Measurements from ENCODE around the gene STXBP5L.
"Not testable (repeated sequence)": the region's sequence is repeated elsewhere in the genome, so short reads cannot be mapped to it uniquely, and the experiment has no call there.

The STXBP5L gene

DNA sequence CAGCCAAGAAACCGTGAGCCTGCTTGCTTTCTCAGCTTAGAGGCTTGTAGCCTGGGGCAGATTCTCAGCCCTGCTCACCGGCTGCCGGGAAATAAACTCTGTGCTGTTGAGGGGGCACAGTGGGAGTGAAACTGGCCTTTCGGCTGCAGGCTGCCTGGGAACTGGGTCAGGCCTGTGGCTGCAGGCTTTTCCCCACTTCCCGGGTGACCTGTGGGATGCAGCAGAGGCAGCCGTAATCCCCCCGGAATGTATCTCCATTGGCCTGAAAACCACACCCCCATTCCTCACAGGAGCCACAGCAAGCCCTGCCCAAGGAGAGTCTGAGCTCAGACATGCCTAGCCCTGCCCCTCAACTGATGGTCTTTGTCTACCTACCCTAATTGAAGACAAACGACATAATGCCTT lies 110.9 kb downstream of the STXBP5L start:
- in situ Hi-C loops (cut with MboI; ENCODE audit: low sequenced_read_pairs), result no loop called here

DNA sequence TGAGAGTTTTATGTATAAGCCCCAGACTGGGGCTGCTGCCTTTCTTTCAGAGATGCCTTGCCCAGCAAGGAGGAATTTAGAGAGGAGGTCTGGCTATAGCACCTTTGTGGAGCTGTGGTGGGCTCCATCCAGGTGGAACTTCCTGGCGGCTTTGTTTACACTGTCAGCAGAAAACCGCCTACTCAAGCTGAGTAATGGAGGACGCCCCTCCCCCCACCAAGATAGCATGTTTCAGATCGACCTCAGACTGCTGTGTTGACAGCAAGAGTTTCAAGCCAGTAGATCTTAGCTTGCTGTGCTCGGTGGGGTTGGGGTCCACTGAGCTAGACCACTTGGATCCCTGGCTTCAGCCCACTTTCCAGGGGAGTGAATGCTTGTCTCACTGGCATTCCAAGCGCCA lies 155.6 kb downstream of the STXBP5L start:
- in situ Hi-C loops (cut with MboI; ENCODE audit: low sequenced_read_pairs), result no loop called here

DNA sequence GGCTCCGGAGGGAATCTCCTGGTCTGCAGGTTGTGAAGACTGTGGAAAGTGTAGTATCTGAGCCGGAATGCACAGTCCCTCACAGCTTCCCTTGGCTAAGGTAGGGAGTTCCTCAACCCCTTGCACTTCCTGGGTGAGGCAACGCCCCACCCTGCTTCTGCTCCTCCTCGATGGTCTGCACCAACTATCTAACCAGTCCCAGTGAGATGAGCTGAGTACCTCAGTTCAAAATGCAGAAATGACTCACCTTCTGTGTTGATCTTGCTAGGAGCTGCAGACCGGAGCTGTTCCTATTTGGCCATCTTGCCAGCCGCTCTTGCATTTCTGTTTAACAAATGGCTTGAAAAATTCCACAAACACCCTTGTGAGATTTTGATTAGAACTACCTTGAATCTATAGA lies 156.1 kb downstream of the STXBP5L start:
- in situ Hi-C loops (cut with MboI; ENCODE audit: low sequenced_read_pairs), result no loop called here

DNA sequence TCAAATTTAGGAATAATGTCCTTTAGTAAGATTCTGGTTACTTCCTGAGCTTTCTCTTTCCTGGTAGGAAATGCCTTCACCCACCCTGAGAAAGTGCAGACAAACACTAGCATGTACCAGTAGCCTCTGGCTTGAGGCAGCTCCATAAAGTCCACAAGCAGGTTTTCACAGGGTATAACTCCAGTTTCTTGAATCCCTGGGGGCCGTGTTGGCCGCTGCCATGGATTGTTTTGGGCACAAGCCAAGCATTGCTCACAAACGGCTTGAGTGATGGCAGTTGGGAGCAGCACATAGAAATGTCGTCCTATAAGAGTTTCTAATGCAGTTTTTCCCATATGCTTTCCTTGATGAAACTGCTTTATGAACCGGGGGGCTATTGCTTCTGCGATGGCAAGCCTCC lies 164.1 kb downstream of the STXBP5L start:
- in situ Hi-C loops (cut with MboI; ENCODE audit: low sequenced_read_pairs), result no loop called here

DNA sequence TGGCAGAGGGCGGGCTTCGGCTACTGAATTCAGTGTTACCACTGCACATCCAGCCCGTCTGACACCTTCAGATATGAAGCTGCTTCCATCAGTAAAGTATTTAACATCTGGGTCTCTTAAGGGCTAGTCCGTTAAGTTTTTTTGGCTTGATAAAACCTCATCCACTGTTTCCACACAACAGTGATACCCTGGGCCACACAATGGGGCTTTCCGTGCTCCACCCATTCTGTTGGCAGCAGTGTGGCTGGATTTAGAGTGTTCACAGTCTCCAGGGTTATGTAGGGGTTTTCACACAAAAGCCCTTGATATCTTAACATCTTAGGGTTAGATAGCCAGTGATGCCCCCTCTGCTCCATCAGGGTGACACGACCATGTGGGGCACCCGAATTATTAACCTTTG lies 165.0 kb downstream of the STXBP5L start:
- in situ Hi-C loops (cut with MboI; ENCODE audit: low sequenced_read_pairs), result no loop called here

DNA sequence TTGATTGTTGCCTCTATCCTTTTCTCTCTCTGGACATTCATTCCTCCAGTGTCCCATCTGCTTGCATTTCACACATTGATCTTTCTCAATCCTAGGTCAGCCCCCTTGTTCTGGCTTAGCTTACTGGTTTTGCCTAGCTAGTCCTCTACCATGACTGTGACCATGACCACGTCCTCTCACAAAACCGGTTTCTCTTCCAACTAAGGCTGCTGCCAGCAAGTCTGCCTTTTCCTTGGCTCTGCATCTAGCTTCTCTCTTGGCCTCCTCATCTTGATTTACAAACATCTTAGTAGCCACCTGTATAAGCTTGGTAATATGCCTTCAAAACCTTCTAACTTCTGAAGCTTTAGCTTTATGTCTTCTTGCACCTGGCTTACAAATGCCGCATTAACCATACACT lies 167.2 kb downstream of the STXBP5L start:
- in situ Hi-C loops (cut with MboI; ENCODE audit: low sequenced_read_pairs), result no loop called here

DNA sequence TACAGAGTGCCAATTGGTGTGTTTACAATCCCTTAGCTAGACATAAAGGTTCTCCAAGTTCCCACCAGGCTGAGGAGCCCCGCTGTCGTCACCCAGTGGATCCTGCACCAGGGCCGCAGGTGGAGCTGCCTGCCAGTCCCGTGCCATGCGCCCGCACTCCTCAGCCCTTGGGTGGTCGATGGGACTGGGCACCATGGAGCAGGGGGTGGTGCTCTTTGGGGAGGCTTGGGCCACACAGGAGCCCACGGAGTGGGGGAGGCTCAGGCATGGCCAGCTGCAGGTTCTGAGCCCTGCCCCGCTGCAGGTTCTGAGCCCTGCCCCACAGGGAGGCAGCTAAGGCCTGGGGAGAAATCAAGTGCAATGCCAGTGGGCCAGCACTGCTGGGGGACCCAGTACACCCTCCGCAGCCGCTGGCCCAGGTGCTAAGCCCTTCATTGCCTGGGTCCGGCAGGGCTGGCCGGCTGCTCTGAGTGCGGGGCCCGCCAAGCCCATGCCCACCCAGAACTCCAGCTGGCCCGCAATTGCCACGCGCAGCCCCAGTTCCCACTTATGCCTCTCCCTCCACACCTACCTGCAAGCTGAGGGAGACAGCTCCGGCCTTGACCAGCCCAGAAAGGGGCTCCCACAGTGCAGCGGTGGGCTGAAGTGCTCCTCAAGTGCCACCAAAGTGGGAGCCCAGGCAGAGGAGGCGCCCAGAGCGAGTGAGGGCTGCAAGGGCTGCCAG lies 170.5 kb downstream of the STXBP5L start:
- in situ Hi-C loops (cut with MboI; ENCODE audit: low sequenced_read_pairs), result not testable (repeated sequence)

DNA sequence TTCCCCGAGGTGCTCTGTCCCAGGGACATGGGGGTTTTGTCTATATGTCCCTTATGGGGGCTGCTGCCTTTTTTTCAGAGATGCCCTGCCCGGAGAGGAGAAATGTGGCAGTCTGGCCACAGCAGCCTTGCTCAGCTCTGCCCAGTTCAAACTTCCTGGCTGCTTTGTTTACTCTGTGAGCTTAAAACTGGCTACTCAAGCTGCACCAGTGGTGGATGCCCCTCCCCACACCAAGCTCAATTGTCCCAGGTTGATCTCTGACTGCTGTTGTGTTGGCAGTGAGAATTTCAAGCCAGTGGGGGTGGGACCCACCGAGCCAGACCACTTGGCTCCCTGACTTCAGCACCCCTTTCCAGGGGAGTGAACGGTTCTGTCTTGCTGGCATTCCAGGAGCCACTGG lies 188.9 kb downstream of the STXBP5L start:
- in situ Hi-C loops (cut with MboI; ENCODE audit: low sequenced_read_pairs), result no loop called here

DNA sequence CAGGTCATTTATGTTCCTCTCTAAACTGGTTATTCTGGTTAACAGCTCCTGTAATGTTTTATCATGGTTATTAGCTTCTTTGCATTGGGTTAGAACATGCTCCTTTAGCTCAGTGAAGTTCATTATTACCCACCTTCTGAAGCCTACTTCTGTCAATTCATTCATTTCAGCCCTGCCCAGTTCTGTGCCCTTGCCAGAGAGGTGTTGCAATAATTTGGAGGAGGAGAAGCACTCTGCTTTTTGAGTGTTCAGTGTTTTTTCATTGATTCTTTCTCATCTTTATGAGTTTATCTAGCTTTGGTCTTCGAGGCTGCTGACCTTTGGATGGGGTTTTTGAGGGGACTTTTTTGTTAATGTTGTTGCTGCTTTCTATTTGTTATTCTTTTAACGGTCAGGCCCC lies 203.1 kb downstream of the STXBP5L start:
- in situ Hi-C loops (cut with MboI; ENCODE audit: low sequenced_read_pairs), result not testable (repeated sequence)

DNA sequence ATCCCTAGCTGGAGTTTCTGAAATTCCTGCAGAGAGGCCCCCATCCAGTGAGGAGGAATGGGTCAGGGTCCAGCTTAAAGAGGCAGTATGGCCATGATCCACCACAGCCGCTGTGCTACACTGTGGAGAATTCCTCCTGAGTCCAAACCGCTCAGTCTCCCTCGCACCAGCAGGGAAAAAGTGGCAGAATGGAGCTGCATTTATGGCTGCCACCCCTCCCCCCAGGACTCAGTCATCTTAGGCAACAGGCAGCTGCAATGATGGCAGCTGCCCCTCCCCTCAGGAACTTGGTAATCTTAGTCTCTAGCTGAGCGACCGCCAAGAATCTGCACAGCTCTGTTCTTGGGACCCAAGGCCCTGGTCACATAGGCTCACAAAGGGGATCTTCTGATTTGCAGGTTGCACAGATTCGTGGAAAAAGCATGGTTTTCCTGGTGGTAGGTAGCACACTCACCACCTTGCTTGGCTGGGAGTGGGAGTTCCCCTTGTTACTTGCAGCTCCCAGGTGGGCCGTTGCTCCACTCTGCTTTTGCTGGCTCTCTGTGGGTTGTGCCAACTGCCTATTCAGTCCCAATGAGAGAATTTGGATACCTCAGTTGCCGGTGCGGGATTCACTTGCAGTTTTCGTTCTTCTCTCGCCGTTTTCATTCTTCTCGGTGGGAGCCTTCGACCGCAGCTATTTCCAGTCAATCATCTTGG lies 204.1 kb downstream of the STXBP5L start:
- in situ Hi-C loops (cut with MboI; ENCODE audit: low sequenced_read_pairs), result no loop called here

DNA sequence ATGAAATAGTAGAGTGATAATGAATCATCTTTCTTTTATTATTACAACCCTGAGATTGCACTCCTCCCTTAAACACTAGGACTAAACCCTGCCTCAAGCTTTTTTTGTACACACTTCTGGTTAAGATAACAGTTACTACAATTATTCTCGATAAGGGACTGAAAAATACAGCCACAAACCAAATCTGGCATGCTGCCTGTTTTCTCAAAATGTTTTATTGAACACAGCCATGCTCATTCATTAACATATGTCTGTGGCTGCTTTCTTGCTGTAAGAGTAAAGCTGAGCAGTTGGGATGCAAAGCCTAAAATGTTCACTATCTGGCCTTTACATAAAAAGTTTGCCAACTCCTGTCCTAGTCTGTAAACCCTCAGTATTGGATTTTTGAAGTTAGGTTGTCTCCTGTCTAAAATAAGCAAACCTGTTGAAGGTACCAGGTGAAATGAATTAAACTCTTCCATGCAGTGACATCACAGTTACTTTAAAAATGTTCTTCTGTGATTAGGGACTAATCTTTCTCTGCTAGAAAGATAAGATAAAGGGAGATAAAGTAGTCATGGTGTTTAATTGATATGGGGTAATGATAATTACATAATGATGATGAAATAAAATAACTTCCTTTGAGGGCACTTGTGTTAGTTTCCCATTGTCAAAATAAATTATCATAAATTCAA lies 218.2 kb downstream of the STXBP5L start:
- in situ Hi-C loops (cut with MboI; ENCODE audit: low sequenced_read_pairs), result no loop called here

DNA sequence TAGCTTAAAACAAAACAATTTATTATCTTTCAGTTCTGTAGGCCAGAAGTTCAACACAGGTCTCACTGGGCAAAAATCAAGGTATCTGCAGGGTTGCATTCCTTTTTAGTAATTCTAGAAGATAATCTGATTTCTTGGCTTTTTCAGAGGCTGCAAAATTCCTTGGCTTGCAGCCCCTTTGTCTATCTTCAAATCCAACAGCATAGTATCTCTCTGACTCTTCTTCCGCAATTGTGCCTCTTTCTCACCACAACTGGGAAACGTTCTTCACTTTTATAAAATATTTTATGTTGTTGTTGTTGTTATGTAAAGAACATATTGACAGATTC lies 218.7 kb downstream of the STXBP5L start:
- in situ Hi-C loops (cut with MboI; ENCODE audit: low sequenced_read_pairs), result no loop called here

DNA sequence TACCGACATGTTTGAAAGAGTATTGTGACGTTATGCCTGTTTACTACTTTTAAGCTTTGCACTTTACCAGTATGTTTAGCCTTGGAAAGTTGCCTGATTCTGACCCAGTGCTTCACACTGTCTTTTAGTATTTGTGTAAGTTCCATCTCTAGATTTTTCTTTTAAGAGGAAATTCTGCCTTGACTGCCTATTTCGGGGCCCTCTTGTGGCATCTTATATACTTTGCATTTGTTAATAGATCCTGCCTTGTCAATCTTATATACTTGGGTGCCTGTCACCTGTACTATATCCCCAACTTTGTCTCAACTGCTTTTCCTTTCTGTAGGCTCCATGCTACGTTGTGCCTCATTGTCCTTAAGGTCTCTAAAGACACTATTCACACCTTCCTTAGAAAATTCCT lies 244.6 kb downstream of the STXBP5L start:
- in situ Hi-C loops (cut with MboI; ENCODE audit: low sequenced_read_pairs), result no loop called here

DNA sequence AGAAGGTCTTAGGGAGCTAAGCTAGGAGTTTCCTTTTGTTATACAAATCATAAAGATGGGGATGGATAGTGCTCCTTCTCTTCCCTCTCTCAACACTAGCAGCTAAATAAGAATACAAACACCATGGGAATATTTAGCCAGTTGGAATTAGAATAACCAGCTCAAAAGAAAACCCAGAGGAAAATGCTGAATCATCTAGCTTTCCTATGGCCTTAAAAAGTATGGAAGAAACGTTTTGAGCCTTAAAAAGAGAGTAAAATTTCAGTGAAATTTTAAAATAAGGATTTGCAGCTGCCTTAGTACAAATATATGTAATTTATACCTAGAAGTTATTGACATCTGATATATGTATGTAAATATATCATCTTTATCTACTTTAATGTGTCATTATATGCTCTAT lies 245.8 kb downstream of the STXBP5L start:
- in situ Hi-C loops (cut with MboI; ENCODE audit: low sequenced_read_pairs), result no loop called here

DNA sequence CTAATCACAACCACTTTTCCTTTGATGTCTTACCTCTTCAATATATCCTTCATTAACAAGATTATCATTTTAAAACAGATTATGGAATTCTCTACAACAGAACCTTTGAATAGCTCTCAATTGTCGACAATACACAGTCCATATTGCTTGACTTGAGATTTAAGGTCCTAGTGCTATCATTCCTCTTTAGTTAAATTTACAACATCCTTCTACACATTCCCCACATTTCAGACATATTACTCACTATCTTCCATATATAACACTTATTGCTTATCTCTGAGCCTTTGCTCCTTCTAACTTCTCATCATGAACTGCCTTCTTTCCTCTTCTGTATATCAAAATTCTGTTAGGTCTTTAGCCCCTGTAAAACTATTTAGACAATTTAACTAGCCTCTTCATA lies 247.0 kb downstream of the STXBP5L start:
- in situ Hi-C loops (cut with MboI; ENCODE audit: low sequenced_read_pairs), result no loop called here

DNA sequence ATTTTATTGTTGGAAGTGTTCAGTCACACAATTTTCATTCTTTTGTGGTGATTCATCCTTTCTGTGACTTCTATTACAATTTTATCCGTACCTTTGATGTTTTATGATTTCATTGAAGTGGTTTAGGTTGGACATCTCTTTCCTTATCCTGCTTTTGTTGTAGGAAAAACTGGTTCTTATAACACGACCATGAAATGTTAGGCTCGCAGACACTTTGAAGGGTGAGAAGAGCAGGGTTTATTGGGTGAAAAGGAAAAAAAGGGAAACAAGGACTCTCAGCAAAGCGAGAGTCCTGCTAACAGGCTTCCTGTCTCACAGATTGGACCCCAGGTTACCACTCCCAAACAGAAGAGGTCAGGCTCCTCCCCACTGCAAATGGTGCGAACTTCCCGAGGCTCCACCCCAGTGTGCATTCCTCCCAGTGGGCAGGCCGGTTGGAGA lies 257.4 kb downstream of the STXBP5L start:
- in situ Hi-C loops (cut with MboI; ENCODE audit: low sequenced_read_pairs), result no loop called here

DNA sequence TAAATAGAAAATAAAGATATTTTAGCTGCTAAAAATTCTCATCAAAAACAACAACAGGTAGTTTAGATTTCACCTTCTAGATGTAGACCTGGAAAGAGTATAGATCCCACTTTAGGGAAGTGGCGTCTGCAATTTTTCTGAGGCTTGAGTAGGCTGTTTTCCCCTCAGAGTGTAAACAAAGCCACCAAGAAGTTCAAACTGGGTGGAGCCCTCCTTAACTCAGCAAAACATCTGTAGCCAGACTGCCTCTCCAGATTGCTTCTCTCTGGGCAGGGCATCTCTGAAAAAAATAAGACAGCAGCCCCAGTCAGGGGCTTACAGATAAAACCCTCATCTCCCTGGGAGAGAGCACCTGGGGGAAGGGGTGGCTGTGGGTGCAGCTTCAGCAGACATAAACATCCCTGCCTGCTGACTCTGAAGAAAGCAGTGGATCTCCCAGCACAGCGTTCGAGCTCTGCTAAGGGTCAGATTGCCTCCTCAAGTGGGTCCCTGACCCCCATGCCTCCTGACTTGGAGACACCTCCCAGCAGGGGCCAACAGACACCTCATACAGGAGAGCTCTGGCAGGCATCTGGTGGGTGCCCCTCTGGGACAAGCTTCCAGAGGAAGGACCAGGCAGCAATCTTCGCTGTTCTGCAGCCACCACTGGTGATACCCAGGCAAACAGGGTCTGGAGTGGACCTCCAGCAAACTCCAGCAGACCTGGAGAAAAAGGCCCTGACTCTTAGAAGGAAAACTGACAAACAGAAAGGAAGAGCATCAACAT lies 259.6 kb downstream of the STXBP5L start:
- in situ Hi-C loops (cut with MboI; ENCODE audit: low sequenced_read_pairs), result no loop called here

DNA sequence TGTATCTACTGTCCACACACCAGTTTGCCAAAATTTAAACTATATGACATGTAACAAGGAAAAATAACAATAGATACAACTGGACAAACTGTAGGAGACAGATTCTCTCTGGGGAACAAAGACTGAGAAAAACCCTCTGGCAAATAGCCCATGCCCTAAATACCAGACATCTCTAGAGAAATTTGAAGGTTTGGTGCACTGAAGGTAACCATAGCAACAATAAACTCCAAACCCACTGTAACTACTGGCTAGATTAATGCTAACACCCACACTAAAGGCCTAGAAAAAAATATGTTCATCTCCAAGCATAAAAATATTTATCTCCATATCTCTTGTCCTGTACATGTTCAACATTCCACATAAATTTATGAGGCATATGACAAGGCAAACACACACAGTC lies 267.1 kb downstream of the STXBP5L start:
- in situ Hi-C loops (cut with MboI; ENCODE audit: low sequenced_read_pairs), result no loop called here

DNA sequence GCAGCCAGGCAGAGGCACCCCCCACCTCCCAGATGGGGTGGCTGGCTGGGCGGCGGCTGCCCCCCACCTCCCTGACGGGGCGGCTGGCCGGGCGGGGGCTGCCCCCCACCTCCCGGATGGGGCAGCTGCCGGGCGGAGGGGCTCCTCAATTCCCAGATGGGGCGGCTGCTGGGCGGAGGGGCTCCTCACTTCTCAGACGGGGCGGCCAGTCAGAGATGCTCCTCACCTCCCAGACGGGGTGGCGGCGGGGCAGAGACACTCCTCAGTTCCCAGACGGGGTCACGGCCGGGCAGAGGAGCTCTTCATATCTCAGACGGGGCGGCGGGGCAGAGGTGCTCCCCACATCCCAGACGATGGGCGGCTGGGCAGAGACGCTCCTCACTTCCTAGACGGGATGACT lies 282.6 kb downstream of the STXBP5L start:
- in situ Hi-C loops (cut with MboI; ENCODE audit: low sequenced_read_pairs), result not testable (repeated sequence)

DNA sequence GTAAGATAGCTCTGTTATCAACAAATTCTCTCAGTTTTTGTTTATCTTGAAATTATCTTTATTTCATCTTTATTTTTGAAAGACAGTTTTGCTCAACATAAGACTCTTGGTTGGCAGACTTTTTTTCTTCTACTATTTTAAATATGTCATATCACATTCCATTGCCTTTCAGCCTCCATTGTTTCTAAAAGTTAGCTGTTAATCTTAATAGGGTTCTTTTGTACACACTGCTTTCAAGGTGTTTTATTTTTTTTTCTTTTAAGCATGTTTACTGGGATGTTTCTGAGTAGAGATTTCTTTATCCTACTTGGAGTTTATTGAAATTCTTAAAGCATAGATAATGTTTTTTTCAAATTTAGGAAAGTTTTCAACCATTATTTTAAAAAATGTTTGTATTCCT lies 294.6 kb downstream of the STXBP5L start:
- in situ Hi-C loops (cut with MboI; ENCODE audit: low sequenced_read_pairs), result no loop called here

DNA sequence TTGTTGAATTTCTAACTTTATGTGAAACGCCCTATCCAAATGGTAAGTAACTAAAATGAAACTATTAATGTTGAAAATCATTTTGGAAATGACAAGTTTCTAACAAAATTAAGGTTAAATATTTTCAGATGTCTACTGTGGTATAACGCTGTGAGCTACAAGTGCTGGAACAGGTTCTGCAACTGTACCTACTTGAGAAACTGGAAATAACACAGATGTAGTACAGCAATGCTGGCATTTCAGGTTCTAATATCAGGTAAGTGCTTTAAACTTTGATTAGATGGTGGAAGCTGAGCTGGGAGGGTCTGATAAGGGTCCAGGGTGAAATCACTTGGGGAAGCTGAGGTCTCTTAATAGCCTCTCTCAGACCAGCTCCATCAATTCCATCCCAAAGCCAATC lies 315.1 kb downstream of the STXBP5L start:
- in situ Hi-C loops (cut with MboI; ENCODE audit: low sequenced_read_pairs), result no loop called here

DNA sequence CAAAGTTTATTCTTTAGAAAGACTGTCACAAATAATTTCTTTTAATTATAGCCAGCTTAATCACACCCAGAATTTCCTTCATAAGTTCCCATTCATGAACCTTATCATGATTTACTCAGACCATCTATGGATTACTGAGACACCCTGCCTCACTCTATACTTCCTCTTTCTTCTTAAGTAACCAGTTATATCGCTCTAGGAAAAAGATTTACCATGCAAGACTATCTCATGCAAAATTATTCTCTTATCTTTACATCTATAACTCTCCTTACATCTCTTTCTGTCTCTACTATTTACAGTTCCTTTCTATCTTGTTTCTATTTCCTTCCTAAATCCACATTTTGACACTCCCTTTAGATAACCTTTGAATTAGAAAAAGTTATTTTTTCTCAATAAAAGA lies 321.0 kb downstream of the STXBP5L start:
- in situ Hi-C loops (cut with MboI; ENCODE audit: low sequenced_read_pairs), result no loop called here

Measured in hTERT RPE-1 (cell line).